MM.1S (cell line): Measurements from ENCODE around the gene SPNS2.
"Not testable (repeated sequence)": the region's sequence is repeated elsewhere in the genome, so short reads cannot be mapped to it uniquely, and the experiment has no call there.

Source experiments
- DNase-seq: peaks from one replicate; pipeline ENCODE4 v3.0.0-alpha.2; 2015
- H2AFZ ChIP-seq: fragments of 300-600 bp; sonication (generic); 2 replicates; pipeline ENCODE4 v1.6.0; 2016; ENCODE audit warnings: antibody characterized with exemption, low read length
- H3F3A ChIP-seq: fragments of 300-600 bp; sonication (generic); 2 replicates; pipeline ENCODE4 v1.6.1; 2016; ENCODE audit warnings: mild to moderate bottlenecking, antibody characterized with exemption, low read length, moderate library complexity, mixed read lengths; ENCODE audit not compliant: insufficient read depth
- H3K27ac ChIP-seq: fragments of 300-600 bp; sonication (generic); 2 replicates; pipeline ENCODE4 v1.5.1; 2016; ENCODE audit warnings: mild to moderate bottlenecking, low read length
- H3K27me3 ChIP-seq: fragments of 300-600 bp; sonication (generic); replicated peaks from 2 replicates; pipeline ENCODE4 v1.6.0; 2016; ENCODE audit warnings: low read length; ENCODE audit not compliant: insufficient read depth
- H3K36me3 ChIP-seq: fragments of 300-600 bp; sonication (generic); replicated peaks from 2 replicates; pipeline ENCODE4 v1.6.1; 2016; ENCODE audit warnings: mild to moderate bottlenecking, low read length, mixed read lengths; ENCODE audit not compliant: insufficient read depth
- H3K4me1 ChIP-seq: fragments of 300-600 bp; sonication (generic); 2 replicates; pipeline ENCODE4 v1.6.1; 2016; ENCODE audit warnings: low read length, mixed read lengths
- H3K4me2 ChIP-seq: fragments of 300-600 bp; sonication (generic); 2 replicates; pipeline ENCODE4 v1.6.0; 2016; ENCODE audit warnings: low read depth, low read length
- H3K4me3 ChIP-seq: fragments of 300-600 bp; sonication (generic); 2 replicates; pipeline ENCODE4 v1.5.1; 2016; ENCODE audit warnings: low read length, mixed read lengths
- H3K79me2 ChIP-seq: fragments of 300-600 bp; sonication (generic); 2 replicates; pipeline ENCODE4 v1.6.1; 2016; ENCODE audit warnings: mixed run types, low read length, mixed read lengths
- H3K9ac ChIP-seq: fragments of 300-600 bp; sonication (generic); 2 replicates; pipeline ENCODE4 v1.6.1; 2016; ENCODE audit warnings: low read length, mixed read lengths
- H3K9me2 ChIP-seq: fragments of 300-600 bp; sonication (generic); replicated peaks from 2 replicates; pipeline ENCODE4 v1.6.1; 2016; ENCODE audit warnings: mild to moderate bottlenecking, low read length, mixed read lengths; ENCODE audit not compliant: insufficient read depth
- H3K9me3 ChIP-seq: fragments of 300-600 bp; sonication (generic); replicated peaks from 2 replicates; pipeline ENCODE4 v1.6.1; 2016; ENCODE audit warnings: mild to moderate bottlenecking, low read length, mixed read lengths; ENCODE audit not compliant: insufficient read depth
- H4K20me1 ChIP-seq: fragments of 300-600 bp; sonication (generic); 2 replicates; pipeline ENCODE4 v1.6.1; 2016; ENCODE audit warnings: mild to moderate bottlenecking, low read length, moderate library complexity, mixed read lengths; ENCODE audit not compliant: insufficient read depth
- CTCF ChIP-seq: fragments of 300-600 bp; sonication (generic); IDR thresholded peaks from 2 replicates; pipeline ENCODE4 v1.5.1; 2016; ENCODE audit warnings: antibody characterized with exemption, low read length, mixed read lengths
- EZH2 ChIP-seq: fragments of 300-600 bp; sonication (generic); optimal IDR thresholded peaks from 2 replicates; pipeline ENCODE3; 2017; ENCODE audit warnings: low read depth, mild to moderate bottlenecking, antibody characterized with exemption, low read length, mixed read lengths
- EZH2phosphoT487 ChIP-seq: fragments of 300-600 bp; sonication (generic); IDR thresholded peaks from 2 replicates; pipeline ENCODE4 v1.6.1; 2018; ENCODE audit warnings: antibody characterized with exemption, low read length

Gene SPNS2

DNA sequence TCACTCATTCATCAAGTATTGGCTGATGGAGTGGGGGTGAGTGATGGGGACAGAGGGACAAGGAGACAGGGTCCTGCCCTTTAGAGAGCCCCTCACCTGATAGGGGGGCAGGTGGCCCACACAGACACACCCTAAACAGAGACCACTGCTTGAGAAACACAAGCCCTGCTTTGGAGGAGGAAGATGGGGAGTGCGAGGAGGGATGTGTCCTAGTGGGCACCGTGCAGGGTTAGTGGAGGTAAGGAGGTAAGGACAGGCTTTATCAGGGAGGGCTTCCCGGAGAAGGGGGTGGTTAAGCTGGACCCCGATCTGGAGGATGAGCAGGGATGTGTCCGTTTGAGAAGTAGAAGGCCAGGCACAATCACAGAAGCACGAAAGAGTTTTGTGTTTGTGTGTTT is 77.5 kb downstream of the SPNS2 start:
- peaks cover 10% of the 10 kb centered on the region for H3K4me1 ChIP-seq
- H3K9ac ChIP-seq: no peak overlapping the region
- TF ChIP-seq EZH2 (no peak), CTCF (no peak), EZH2phosphoT487 (no peak)
- no peak for DNase-seq
- no peaks in the 10 kb centered on the region for H3K9me2 ChIP-seq
- no peaks in the 10 kb centered on the region for H3K9me3 ChIP-seq
- no peaks in the 10 kb centered on the region for H3K36me3 ChIP-seq
- no peak overlapping the region for H3K4me3 ChIP-seq
- no peak overlapping the region for H3K27ac ChIP-seq
- no peaks in the 10 kb centered on the region for H3F3A ChIP-seq
- H3K4me2 ChIP-seq: no peak overlapping the region
- no peaks in the 10 kb centered on the region for H3K79me2 ChIP-seq
- H3K27me3 ChIP-seq: peaks cover 37% of the 10 kb centered on the region
- no peaks in the 10 kb centered on the region for H4K20me1 ChIP-seq
- H2AFZ ChIP-seq: no peak overlapping the region

DNA sequence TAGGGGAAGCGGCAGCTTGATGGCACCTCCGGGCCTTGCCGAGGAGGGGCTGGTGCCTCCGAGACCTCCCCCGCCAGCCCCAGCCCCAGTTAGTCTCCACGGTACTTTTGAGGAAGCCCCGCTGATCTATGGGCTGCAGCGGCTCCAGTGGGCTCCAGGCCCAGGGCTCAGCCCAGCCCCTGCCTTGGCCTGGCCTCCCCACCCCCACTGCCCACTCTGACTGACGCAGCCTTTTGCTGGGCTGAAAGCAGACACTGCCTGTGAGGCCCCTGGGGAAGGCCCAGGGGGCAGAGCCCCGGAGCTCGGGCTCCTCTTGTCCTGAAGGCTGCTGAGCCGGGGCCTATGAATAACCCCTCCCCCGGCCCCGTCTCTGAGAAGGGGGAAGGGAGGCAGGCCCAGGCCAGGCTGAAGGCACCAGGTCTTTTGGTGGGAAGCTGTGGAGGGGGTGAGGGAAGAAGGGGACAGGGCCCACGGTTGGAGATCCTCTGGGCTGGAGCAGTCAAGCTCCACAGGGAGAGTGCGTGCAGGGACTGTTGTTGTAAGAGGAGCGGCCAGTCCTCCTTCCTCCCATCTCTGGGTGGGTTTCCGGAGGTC is 78.1 kb downstream of the SPNS2 start:
- H3K4me3 ChIP-seq: no peak overlapping the region
- peaks cover 44% of the 10 kb centered on the region for H3K27me3 ChIP-seq
- H3K4me2 ChIP-seq: no peak overlapping the region
- H3K9me3 ChIP-seq: no peaks in the 10 kb centered on the region
- no peaks in the 10 kb centered on the region for H4K20me1 ChIP-seq
- H3K27ac ChIP-seq: no peak overlapping the region
- TF ChIP-seq CTCF: no peak
- no peak for TF ChIP-seq EZH2phosphoT487
- no peak for TF ChIP-seq EZH2
- H3K9me2 ChIP-seq: no peaks in the 10 kb centered on the region
- peaks cover 10% of the 10 kb centered on the region for H3K4me1 ChIP-seq
- no peaks in the 10 kb centered on the region for H3F3A ChIP-seq
- DNase-seq: no peak
- no peaks in the 10 kb centered on the region for H3K36me3 ChIP-seq
- no peak overlapping the region for H2AFZ ChIP-seq
- no peaks in the 10 kb centered on the region for H3K79me2 ChIP-seq
- H3K9ac ChIP-seq: no peak overlapping the region

GRCh38 chr17:4577386-4577993 is 78.8 kb downstream of the SPNS2 start:
- no peak overlapping the region for H3K4me2 ChIP-seq
- H3K27me3 ChIP-seq: peaks cover 50% of the 10 kb centered on the region
- H3K4me3 ChIP-seq: no peak overlapping the region
- H4K20me1 ChIP-seq: no peaks in the 10 kb centered on the region
- H3K9me3 ChIP-seq: no peaks in the 10 kb centered on the region
- no peak overlapping the region for H2AFZ ChIP-seq
- H3K9me2 ChIP-seq: no peaks in the 10 kb centered on the region
- H3K36me3 ChIP-seq: no peaks in the 10 kb centered on the region
- no peak overlapping the region for H3K27ac ChIP-seq
- TF ChIP-seq CTCF (no peak), EZH2 (no peak), EZH2phosphoT487 (no peak)
- no peak for DNase-seq
- H3K4me1 ChIP-seq: peaks cover 10% of the 10 kb centered on the region
- H3K9ac ChIP-seq: no peak overlapping the region
- H3F3A ChIP-seq: no peaks in the 10 kb centered on the region
- no peaks in the 10 kb centered on the region for H3K79me2 ChIP-seq

GRCh38 chr17:4578349-4578748 is 79.7 kb downstream of the SPNS2 start:
- H2AFZ ChIP-seq, H3K9me2 ChIP-seq, H3K9me3 ChIP-seq, H3F3A ChIP-seq, H3K4me1 ChIP-seq, H4K20me1 ChIP-seq, H3K27ac ChIP-seq, H3K36me3 ChIP-seq, DNase-seq, H3K4me2 ChIP-seq, H3K79me2 ChIP-seq, H3K4me3 ChIP-seq, H3K9ac ChIP-seq: not testable (repeated sequence)
- H3K27me3 ChIP-seq: peaks cover 59% of the 10 kb centered on the region
